NCI-H2196 treated with DMSO at 0.1 percent for 48 hours (cell line): Measurements from ENCODE around the gene FRMD5.
"Not testable (repeated sequence)": the region's sequence is repeated elsewhere in the genome, so short reads cannot be mapped to it uniquely, and the experiment has no call there.

ENCODE experiments used
- DNase-seq: peaks from one replicate; lab custom pipeline; 2025; ENCODE audit not compliant: unreplicated experiment; lab: John Stamatoyannopoulos, UW

Gene FRMD5

DNA sequence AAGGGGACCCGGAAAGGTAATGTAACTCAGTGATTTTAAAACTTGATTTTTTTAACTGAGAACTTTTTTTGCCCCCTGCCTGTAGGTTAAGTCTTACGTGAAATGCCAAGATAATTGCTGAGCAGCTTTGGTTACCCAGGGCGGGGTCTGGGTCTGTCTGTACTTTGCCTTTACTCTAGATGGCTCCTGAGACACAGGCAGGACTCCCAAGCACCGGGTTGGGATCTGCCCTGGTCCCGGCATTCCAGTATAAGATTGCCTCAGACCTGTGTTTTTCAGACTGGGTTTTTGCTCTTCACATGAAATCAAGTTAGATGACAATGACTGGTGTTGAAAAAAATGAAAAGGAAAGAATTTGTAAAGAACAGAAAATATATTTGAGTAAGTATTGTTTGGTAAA, 328.0 kb downstream of the FRMD5 start:
- DNase-seq, result no peak

DNA sequence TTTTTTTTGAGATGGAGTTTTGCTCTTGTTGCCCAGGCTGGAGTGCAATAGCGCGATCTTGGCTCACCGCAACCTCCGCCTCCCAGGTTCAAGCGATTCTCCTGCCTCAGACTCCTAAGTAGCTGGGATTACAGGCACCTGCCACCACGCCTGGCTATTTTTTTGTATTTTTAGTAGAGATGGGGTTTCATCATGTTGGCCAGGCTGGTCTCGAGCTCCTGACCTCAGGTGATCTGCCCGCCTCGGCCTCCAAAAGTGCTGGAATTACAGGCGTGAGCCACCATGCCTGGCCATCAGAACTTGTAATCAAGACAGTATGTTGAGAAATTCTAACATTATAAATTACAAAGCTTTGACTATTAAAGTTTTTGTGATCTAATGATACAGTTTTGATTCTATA, 328.4 kb downstream of the FRMD5 start:
- DNase-seq, result not testable (repeated sequence)

DNA sequence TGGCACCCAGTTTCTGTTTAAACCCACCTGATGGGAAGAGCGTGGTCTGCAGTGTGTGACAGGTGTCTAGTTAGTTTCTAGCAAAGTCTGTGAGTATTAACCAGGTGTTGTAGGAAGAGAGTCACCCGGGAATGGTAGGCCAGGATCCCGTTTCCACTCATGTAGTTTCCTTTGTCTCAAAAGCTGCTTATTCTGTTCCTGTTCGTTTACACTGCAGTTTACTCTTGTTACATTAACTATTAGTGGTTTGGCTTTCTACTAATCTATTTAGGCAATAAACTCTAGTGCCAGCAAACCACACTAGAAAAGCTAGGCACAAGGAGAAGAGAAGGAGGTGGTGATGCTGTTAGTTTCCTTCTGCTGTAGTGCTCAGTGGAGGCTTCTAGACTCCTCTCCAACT, 335.5 kb downstream of the FRMD5 start:
- DNase-seq, result peak; percentile 9

DNA sequence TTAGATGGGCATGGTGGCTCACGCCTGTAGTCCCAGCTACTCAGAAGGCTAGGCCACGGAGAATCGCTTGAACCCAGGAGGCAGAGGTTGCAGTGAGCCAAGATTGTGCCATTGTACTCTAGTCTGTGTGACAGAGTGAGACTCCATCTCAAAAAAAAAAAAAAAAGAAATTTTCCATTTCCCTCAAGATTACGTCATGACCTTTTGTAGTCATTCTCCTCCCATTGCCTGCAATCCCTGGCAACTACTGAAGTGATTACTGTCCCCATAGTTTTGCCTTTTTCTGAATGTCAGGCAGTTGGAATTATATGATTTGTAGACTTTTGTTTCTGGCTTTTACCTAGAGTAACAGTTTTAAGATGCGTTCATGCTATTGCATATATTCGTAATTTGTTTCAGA, 340.3 kb downstream of the FRMD5 start:
- no peak for DNase-seq

DNA sequence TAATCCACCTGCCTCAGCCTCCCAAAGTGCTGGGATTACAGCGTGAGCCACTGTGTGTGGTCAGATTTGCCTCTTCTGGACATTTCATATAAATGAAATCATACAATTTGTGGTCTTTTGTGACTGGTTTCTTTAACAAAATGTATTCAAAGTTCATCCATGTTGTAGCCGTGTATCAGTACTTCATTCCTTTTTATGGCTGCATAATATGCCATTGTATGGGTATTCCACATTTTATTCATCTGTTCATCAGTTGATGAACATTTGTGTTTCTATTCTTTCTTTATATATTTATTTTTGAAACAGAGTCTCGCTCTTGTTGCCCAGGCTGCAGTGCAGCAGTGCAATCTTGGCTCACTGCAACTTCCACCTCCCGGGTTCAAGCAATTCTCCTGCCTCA, 342.5 kb downstream of the FRMD5 start:
- DNase-seq, result no peak

DNA sequence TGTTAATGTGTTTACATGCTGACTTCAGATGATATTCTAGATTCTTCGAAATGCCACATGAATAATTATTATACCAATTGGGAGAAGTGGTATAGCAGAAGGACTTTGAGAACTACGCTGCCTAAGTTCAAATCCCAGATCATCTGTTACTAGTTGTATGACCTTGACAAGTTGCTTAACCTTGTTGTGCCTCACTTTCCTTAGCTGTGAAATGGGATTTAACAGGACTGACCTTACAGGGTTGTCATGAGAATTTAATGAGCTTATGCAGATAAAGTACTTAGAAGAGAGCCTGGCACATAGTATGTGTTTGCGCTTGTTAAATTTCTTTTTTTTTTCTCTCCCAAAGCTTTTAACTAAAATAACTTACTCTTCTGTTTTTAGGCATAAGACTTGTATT, 343.8 kb downstream of the FRMD5 start:
- no peak for DNase-seq

DNA sequence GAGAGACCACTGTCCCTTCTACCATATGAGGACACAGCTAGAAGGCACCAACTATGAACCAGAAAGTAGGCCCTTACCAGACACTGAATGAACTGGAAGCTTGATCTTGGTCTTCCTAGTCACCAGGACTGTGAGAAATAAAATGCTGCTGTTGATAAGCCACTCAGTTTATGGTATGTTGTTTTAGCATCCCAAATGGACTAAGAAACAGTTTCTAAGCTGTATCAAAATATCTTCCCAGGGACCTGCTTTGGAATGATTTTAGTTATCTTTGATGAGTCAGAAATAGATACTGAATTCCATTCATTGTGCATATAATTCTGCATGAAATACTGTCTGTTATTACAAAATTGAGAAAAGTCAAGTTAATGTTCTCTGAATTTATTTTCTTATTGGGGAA, 349.6 kb downstream of the FRMD5 start:
- DNase-seq, result no peak

DNA sequence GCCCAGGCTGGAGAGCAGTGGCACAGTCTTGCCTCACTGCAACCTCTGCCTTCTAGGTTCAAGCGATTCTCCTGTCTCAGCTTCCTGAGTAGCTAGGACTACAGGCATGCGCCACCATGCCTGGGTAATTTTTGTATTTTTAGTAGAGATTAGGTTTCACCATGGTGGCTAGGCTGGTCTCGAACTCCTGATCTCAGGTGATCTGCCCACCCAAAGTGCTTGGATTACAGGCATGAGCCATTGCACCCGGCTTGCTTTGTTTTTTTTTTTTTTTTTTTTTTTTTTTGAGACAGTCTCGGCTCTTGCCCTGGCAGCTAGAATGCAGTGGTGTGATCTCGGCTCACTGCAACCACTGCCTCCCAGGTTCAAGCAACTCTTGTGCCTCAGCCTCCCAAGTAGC, 362.6 kb downstream of the FRMD5 start:
- DNase-seq, result not testable (repeated sequence)

DNA sequence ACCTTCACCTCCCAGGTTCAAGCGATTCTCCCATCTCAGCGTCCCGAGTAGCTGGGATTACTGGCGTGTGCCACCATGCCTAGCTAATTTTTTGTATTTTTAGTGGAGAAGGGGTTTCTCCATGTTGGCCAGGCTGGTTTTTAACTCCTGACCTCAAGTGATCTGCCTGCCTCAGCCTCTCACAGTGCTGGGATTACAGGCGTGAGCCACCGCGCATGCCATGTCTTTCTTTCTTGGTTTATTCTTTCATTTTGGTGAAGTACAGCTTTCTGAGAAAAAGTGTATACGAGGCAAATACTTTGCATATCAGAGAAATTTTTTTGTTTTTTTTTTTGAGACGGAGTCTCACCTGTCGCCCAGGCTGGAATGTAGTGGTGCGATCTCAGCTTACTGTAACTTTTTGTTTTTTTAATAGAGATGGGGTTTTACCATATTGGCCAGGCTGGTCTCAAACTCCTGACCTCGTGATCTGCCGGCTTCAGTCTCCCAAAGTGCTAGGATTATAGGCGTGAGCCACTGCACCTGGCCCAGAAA, 363.5 kb downstream of the FRMD5 start:
- not testable (repeated sequence) for DNase-seq

DNA sequence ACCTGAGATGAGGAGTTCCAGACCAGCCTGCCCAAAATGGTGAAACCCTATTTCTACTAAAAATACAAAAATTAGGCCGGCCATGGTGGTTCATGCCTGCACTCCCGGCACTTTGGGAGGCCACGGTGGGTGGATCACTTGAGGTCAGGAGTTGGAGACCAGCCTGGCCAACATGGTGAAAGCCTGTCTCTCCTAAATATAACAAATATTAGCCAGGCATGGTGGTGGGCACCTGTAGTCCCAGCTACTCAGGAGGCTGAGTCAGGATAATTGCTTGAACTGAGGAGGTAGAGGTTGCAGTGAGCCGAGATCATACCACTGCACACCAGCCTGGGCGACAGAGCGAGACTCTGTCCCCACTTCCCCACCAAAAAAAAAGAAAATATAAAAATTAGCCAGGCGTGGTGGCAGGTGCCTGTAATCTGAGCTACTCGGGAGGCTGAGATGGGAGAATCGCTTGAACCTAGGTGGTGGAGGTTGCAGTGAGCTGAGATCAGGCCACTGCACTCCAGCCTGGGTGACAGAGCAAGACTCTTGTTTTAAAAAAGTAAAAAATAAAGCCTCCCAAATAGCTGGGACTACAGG, 364.3 kb downstream of the FRMD5 start:
- not testable (repeated sequence) for DNase-seq

DNA sequence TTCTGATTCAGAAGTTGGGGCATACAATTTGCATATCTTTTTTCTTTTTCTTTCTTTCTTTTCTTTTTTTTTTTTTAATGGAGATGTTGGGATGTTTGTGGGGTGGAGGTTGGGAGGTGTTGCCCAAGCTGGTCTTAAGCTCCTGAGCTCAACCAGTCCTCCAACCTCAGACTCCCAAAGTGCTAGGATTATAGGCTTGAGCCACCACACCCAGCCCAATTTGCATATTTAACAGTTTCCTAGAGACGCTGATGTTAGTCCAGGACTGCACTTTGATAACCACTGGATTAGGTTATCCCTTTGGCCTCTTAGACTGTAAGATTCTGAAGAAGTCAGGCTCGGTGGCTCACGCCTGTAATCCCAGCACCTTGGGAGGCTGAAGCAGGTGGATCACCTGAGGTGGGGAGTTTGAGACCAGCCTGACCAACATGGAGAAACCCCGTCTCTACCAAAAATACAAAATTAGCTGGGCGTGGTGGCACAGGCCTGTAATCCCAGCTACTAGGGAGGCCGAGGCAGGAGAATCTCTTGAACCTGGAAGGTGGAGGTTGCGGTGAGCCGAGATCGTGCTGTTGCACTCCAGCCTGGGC, 365.0 kb downstream of the FRMD5 start:
- not testable (repeated sequence) for DNase-seq

DNA sequence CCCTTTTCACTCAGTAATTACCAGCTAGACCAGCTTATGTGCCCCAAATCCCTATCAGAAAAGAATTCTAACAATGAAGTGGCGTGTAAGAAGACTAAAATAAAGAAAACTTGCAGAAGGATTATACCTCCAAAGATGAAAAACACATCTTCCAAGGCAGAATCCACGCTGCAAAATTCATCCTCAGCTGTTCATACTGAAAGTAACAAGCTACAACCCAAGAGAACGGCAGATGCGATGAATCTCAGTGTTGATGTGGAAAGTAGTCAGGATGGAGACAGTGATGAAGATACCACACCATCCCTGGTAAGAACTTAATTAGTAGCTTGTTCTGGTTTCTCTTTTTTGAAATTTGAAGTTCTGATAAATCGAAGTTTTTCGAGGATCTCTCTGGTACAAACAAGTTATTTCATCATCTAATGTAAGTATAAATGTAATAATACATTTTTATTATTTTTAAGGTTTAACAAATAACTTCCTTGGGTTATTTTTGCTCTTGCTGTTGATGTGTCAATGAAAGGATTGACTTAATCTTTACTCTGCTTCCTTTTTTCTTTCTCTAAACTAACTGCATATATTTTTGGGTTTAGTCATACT, 366.9 kb downstream of the FRMD5 start:
- no peak for DNase-seq

DNA sequence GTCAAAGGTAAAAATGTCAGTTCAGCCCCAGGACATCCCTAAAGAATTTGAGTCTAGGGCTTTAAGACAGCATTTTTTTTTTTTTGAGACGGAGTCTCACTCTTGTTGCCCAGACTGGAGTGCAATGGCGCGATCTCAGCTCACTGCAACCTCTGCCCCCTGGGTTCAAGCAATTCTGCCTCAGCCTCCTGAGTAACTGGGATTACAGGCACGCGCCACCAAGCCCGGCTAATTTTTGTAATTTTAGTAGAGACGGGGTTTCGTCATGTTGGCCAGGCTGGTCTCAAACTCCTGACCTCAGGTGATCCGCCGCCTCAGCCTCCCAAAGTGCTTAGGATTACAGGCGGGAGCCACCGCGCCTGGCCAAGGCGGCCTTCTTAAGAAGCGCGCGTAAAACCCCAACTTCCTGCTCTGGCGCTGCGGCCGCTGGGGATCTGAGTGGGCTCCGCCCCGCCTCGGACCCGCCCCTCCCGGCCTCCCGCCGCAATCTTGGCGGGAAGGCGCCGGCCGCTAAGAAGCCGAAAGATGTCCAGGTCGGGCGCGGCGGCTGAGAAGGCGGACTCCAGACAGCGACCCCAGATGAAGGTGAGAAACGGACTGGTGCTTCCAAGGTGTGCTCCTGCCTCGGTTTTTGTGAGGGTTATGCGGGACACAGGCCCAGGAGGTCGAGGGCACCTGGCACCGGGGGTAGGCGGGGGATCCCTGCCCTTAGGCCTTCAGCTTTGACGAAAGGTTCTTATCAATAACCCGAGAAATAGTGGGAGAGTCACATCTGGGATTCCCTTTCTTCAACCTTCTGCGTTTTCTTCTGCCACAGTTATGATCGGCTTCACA, 368.3 kb downstream of the FRMD5 start, which contains the start of gene WDR76:
Gene WDR76, plus strand, starts transcription at position 495 of the 834 bp plus-strand sequence. Its CDS starts 31 bp downstream, at position 526.
- peak; percentile 48 for DNase-seq

DNA sequence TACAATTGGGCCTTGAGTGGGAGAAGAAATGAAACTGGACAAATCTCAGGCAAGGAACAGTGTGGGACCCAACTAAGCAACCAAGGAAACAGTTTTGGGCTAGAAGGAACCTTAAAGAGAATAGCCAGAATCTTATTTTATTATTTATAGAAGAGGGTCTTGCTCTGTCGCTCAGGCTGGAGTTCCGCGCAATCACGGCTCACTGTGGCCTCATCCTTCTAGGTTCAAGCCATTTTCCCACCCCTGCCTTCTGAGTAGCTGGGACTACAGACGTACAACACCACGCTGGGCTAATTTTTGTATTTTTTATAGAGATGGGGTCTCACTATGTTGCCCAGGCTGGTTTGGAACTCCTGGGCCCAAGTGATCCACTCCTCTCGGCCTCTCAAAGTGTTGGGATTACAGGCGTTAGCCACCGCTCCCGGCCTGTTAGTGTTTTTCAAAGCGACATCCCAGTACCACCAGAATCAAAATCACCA, 369.0 kb downstream of the FRMD5 start:
- DNase-seq, result no peak

DNA sequence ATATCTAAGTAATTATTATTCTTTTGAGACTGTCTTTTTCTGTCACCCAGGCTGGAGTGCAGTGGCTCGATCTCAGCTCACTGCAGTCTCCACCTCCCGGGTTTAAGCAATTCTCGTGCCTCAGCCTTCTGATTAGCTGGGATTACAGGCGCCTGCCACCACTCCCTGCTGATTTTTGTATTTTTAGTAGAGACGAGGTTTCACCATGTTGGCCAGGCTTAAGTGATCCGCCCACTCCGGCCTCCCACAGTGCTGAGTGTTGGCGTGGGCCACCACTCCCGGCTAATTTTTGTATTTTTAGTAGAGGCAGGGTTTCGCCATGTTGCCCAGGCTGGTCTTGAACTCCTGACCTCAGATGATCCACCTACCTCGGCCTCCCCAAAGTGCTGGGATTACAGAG, 369.8 kb downstream of the FRMD5 start:
- DNase-seq, result not testable (repeated sequence)

DNA sequence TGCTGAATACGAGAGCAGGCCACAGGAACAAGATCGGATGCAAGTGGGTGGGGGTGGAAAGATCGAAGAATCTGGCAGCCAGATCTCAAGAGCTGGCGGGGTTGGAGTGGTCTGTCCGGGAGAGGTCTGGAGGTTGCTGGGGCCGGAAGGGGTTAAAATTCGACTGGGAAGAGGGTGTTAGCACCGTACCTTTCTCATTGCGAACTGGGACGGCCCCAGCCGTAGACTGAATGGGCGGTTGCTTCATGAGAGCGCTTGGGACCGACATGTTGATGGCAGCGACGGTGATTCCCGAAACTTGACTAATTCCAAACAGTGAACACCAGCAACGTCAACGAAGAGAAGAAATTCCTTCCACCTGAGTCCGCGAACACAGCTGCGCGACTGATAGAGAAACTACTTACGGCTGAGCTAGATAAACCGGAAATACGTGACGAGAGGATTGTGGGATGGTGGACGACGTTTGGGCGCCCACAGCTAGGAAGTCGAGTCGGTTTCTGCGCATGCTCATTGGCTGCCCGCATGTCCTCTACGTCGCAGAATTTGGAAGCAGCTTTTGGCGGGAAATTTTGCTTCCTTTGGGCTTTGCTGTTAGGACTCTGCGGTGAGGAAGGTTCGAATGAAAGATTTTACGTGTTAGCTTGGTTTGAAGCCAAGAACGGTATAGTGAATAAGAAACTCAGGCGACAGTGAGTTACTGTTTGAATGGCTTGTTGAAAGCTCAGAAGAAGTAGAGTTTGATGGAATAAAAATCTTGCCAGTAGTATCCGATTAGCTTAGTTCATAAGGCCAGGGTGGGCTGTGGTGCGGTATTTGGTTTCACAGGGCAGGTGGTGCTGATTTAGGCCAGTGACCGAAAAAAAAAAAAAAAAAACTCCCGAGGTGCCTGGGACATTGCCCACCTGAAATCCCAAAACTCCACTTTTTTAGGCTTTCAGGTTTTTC, 370.5 kb downstream of the FRMD5 start, which contains the start of gene MFAP1:
Gene MFAP1, minus strand, starts transcription at position 389 of the 945 bp plus-strand sequence. Its CDS starts 121 bp downstream, at position 268.
- peak; percentile 86 for DNase-seq

DNA sequence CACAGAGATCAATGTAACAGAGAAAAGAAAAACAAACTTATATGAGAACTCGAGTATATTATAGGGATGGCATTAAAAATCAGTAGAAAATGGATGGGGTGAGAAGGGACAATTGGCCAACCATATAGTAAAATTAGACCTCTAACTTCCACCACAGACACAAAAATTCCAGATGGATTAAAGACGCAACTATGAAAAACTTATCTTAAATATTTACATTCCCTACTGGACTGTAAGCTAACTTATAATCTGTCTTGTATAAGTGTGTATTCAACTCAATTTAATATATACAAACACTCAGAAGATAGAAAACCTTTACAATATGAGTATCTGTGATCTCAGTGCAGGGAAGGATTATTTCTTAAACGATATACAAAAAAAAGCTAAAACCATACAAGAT, 373.6 kb downstream of the FRMD5 start:
- DNase-seq, result no peak
